ENCODE results near the gene TBKBP1. TPM values are rescaled to one million over a fixed set of nuclear protein-coding genes. Genes with fewer than 3 reads are reported as not detected.
"Not testable (repeated sequence)": the region's sequence is repeated elsewhere in the genome, so short reads cannot be mapped to it uniquely, and the experiment has no call there.

Gene TBKBP1
- total RNA-seq, 1 experiment from 2014 or later, result 9.0 TPM

DNA sequence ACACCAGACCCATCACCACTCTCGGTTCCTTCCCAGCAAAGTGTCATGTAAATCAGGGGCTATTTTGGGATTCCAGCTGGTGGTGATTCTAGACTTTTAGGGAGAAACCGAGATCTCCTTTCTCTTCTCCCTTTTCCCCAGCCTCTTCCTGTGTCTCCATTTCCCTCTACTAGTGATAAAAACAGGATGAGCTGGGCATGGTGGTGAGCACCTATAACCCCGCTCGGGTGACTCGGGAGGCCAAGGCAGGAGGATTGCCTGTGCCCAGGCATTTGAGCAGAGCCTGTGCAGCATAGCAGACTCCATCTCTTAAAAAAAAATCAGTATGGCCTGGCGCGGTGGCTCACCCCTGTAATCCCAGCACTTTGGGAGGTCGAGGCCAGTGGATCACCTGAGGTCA, 45.2 kb downstream of the TBKBP1 start:
- no peaks in the 10 kb centered on the region for H3K79me2 ChIP-seq (ENCODE audit: low read length)
- H3K27me3 ChIP-seq (ENCODE audit: low read length), result peaks cover 4% of the 10 kb centered on the region
- H3K9ac ChIP-seq (ENCODE audit: low read length), result no peak overlapping the region
- no peaks in the 10 kb centered on the region for H3K9me2 ChIP-seq (replicated peaks; ENCODE audit: low read length)
- H3K4me1 ChIP-seq (ENCODE audit: insufficient read depth, low read length), result no peaks in the 10 kb centered on the region
- no peak overlapping the region for H3K4me3 ChIP-seq (ENCODE audit: low read length)
- no peak overlapping the region for H2AFZ ChIP-seq (ENCODE audit: low read length)
- no peaks in the 10 kb centered on the region for H3K36me3 ChIP-seq (ENCODE audit: low read depth, low read length)
- DNase-seq (no peak), ATAC-seq (no peak)
- no peaks in the 10 kb centered on the region for H3F3A ChIP-seq (ENCODE audit: low read length, unreplicated experiment)
- TF ChIP-seq, protein P1, sequence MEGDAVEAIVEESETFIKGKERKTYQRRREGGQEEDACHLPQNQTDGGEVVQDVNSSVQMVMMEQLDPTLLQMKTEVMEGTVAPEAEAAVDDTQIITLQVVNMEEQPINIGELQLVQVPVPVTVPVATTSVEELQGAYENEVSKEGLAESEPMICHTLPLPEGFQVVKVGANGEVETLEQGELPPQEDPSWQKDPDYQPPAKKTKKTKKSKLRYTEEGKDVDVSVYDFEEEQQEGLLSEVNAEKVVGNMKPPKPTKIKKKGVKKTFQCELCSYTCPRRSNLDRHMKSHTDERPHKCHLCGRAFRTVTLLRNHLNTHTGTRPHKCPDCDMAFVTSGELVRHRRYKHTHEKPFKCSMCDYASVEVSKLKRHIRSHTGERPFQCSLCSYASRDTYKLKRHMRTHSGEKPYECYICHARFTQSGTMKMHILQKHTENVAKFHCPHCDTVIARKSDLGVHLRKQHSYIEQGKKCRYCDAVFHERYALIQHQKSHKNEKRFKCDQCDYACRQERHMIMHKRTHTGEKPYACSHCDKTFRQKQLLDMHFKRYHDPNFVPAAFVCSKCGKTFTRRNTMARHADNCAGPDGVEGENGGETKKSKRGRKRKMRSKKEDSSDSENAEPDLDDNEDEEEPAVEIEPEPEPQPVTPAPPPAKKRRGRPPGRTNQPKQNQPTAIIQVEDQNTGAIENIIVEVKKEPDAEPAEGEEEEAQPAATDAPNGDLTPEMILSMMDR (conservative IDR thresholded peaks at IDR 0.05; ENCODE audit: low read depth, low read length), result no peak
- no peak for TF ChIP-seq EZH2phosphoT487 (IDR thresholded peaks at IDR 0.05; ENCODE audit: borderline replicate concordance, low read length)
- no peak for TF ChIP-seq EZH2 (IDR thresholded peaks at IDR 0.05; ENCODE audit: low read length, unreplicated experiment)
- no peak overlapping the region for H3K27ac ChIP-seq (ENCODE audit: low read length)
- BruUV-seq (replicated peaks), result no TSS peak
- ChIA-PET CTCF (no interaction called here), POLR2A (ENCODE audit: unreplicated experiment) (no interaction called here)
- H3K4me2 ChIP-seq (ENCODE audit: low read length), result no peak overlapping the region
- no peaks in the 10 kb centered on the region for H4K20me1 ChIP-seq (ENCODE audit: low read length)
- no peaks in the 10 kb centered on the region for H3K9me3 ChIP-seq (ENCODE audit: low read length)
- intact Hi-C loops (cut with micrococcal nuclease), result no loop called here

DNA sequence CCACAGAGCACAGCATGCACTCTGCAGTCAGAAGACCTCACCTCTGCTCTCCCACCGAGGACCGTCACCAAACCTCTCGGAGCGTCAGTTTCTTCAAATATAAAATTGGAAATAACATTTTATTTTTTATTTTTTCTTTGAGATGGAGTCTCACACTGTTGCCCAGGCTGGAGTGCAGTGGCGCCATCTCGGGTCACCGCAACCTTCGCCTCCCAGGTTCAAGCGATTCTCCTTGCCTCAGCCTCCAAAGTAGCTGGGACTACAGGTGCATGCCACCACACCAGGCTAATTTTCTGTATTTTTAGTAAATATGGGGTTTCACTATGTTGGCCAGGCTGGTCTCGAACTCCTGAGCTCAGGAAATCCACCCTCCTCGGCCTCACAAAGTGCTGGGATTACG, 46.0 kb downstream of the TBKBP1 start:
- POLR2A ChIA-PET (ENCODE audit: unreplicated experiment), result interaction anchor here (0.6 kb wide), 1 partner anchor 590 kb away, joined by 5 read pairs; no protein-coding TSS in a partner anchor
- not testable (repeated sequence) for H3K27ac ChIP-seq (ENCODE audit: low read length)
- H3K27me3 ChIP-seq (ENCODE audit: low read length), result peaks cover 12% of the 10 kb centered on the region

DNA sequence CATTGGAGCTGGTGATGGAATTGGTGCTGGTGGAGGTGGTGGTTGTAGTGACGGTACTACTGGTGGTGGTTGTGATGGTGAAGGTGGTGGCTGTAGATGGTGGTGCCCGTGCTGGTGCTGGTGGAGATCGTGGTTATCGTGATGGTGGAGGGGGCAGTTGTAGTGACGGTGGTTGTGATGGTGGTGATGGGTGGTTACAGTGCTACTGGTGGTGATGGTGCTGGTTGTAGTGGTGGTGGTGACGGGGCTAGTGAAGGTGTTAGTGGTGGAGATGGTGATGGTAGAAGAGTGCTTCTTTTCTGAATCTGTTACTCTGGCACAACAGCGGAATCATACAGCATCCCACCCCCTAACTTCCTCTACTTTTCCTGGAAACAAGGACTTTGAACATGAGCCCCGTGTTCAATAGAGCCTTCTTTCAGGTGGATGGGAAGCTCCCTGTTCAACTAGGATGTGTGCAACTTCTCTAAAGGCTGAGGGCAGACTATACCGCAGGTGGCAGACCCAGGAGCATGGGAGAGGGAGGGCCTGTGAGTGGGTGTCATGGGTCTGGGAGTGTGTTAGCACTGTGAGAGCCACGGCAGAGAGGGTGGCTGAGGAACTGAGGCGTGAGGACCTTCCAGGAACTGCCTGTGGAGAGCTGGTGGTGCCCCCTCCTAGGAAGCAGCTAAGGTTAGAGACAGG, 47.3 kb downstream of the TBKBP1 start:
- Histone ChIP-seq H3K4me1 (ENCODE audit: insufficient read depth, low read length) (no peaks in the 10 kb centered on the region), H3K9me2 (replicated peaks; ENCODE audit: low read length) (no peaks in the 10 kb centered on the region), H2AFZ (ENCODE audit: low read length) (no peak overlapping the region), H3K4me3 (ENCODE audit: low read length) (no peak overlapping the region), H3K9me3 (ENCODE audit: low read length) (no peaks in the 10 kb centered on the region), H3K36me3 (ENCODE audit: low read depth, low read length) (no peaks in the 10 kb centered on the region), H3K9ac (ENCODE audit: low read length) (no peak overlapping the region), H4K20me1 (ENCODE audit: low read length) (no peaks in the 10 kb centered on the region), H3K4me2 (ENCODE audit: low read length) (no peak overlapping the region), H3K79me2 (ENCODE audit: low read length) (no peaks in the 10 kb centered on the region), H3K27ac (ENCODE audit: low read length) (no peak overlapping the region), H3K27me3 (ENCODE audit: low read length) (peaks cover 24% of the 10 kb centered on the region), H3F3A (ENCODE audit: low read length, unreplicated experiment) (no peaks in the 10 kb centered on the region)
- ChIA-PET CTCF (no interaction called here), POLR2A (ENCODE audit: unreplicated experiment) (no interaction called here)
- intact Hi-C loops (cut with micrococcal nuclease), result no loop called here
- no peak for TF ChIP-seq EZH2 (IDR thresholded peaks at IDR 0.05; ENCODE audit: low read length, unreplicated experiment)
- no peak for TF ChIP-seq EZH2phosphoT487 (IDR thresholded peaks at IDR 0.05; ENCODE audit: borderline replicate concordance, low read length)
- TF ChIP-seq, protein P1 (conservative IDR thresholded peaks at IDR 0.05; ENCODE audit: low read depth, low read length), result no peak
- no TSS peak for BruUV-seq (replicated peaks)
- ATAC-seq (no peak), DNase-seq (no peak)

More for the DNA sequence above, 46.0 kb downstream of the TBKBP1 start:
- H3K9ac ChIP-seq (ENCODE audit: low read length); H4K20me1 ChIP-seq (ENCODE audit: low read length); H3K4me2 ChIP-seq (ENCODE audit: low read length); H3K79me2 ChIP-seq (ENCODE audit: low read length); DNase-seq; BruUV-seq (replicated peaks); H3K9me3 ChIP-seq (ENCODE audit: low read length); intact Hi-C loops (cut with micrococcal nuclease); CTCF ChIA-PET; ATAC-seq; H3F3A ChIP-seq (ENCODE audit: low read length, unreplicated experiment); H3K4me1 ChIP-seq (ENCODE audit: insufficient read depth, low read length); H3K36me3 ChIP-seq (ENCODE audit: low read depth, low read length); H3K4me3 ChIP-seq (ENCODE audit: low read length); H3K9me2 ChIP-seq (replicated peaks; ENCODE audit: low read length); H2AFZ ChIP-seq (ENCODE audit: low read length): not testable (repeated sequence)

All from PC-3 (cell line).